Activated T-cell treated with anti-CD3 and anti-CD28 coated beads for 1 hour (primary cell): Measurements from ENCODE around the gene SPCS2.
"Not testable (repeated sequence)": the region's sequence is repeated elsewhere in the genome, so short reads cannot be mapped to it uniquely, and the experiment has no call there.

Experiments used
- DNase-seq: peaks from one replicate; pipeline ENCODE4 v3.0.0-alpha.2; 2020; ENCODE audit warnings: low read depth

SPCS2 gene

DNA sequence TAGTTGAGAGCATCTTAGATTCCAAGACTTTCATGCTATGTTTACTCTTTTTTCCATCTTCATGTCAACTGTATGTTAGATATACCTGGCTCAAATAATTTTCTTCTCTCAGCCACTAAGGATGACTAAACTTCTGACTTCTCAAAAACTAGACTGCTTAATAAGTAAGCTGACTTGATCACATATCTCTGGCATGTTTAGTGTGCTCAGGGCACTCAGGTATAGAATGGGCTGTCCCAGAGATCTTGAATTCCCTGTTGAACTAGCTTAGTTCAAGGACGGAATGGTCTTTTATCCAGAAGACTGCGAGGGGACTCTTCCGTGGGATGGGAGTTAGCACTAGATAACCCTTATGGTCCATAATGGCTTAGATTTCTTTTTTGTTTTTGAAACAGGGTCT is 52.6 kb downstream of the SPCS2 start:
- no peak for DNase-seq

DNA sequence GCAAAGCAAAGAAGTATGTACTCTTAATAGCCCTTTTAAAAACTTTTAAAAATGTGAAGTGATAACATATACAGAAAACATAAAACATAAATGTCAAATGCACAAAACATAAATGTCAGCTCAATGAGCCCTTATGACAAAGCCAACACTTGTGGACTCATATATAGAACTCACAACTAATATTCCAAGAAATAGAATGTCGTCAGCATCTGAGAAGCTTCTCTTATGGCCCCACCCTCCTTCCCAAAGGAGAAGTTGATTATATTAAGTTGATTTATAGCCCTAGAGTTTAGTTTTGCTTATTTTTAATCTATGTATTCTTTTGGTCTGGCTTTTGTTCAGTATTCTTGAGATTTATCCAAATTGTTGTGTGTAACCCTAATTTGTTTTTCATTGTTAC is 53.5 kb downstream of the SPCS2 start:
- no peak for DNase-seq

DNA sequence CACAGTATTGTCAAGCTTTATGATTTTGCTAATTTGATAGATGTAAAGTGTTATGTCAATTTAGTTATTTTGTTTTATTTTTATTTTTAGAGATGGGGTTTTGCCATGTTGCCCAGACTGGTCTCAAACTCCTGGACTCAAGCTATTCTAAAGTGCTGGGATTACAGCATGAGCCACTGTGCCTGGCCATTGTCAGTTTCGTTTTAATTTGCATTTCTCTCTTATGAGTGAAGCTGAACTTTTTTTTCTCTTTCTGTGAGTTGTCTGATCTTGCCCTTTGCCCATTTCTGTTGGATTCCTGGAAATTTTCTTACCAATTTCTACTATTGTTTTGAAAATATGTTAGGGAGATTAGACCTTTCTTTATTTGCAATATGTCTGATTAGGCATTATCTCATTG is 55.1 kb downstream of the SPCS2 start:
- no peak for DNase-seq

DNA sequence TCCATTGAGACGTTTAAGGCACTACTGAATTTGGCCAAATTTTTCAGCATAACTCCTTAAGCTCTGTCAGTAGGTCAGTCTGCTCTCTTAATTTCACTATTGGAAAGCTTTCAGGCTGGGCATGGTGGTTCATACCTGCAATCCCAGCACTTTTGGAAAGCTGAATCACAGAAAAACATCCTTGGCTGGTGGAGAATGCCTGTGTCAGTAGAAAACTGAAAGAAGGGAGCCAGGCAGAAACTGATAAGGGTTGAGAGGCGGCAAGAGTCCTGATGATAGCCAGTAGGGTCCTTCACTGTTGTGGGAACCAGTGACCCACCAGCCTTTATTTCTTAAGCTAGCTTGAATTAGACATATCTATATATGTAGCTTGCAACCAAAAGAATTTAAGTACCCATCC is 62.3 kb downstream of the SPCS2 start:
- no peak for DNase-seq

DNA sequence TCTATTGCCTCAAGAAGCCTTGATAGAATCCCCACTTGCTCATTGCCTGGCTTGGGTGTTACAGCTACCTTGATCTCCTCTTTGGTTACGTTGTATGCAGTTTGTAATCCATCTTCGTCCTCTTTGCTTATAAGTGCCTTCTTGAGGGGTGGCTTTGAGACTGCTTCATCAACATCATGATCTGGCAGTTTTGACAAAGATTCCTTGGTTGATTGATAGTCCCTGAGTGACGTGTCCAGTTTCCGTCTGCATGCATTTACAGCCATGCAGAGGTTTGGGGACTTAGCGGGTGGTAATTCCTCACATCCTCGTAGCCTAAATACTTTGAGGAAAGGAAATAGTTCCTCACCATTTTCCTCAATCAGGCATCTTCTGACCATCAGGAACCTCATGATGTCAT is 62.8 kb downstream of the SPCS2 start:
- no peak for DNase-seq

DNA sequence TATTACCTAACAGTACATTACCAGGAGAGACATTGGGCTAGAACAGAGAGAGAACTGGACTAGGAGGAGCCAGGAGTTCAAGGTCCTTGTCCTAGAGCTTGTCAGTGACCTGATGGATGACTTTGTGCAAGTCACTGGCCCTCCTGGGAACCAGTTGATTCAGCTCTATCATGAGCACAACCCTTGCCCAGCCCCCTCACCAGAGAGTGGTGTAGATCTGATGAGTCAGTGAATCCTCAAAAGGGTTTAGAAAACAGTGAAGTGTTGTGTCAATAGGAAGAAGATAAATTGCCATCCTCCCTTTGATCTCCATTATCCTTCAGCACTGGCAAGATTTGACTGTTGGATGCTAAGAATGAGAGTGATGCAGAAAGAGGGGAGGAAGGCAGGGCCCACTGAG is 64.0 kb downstream of the SPCS2 start:
- DNase-seq, result no peak

DNA sequence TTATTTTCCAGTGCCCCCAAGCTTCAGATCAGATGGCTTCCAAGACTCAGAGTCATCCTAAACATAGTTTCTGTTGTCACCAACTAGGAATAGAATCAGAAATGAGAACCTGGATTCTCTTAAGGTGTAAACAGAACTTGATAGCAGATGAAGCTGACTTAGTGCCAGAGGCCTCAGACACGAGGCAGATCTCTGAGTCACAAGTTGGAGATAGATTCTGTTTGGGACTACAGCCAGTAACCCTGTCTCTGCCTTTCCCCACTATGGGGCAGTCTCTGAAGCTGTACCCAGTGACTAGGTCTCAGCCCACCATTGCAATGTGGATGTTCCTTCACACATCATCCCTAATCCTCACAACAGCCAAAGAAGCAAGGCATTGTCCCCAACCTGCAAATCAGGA is 65.1 kb downstream of the SPCS2 start:
- no peak for DNase-seq

DNA sequence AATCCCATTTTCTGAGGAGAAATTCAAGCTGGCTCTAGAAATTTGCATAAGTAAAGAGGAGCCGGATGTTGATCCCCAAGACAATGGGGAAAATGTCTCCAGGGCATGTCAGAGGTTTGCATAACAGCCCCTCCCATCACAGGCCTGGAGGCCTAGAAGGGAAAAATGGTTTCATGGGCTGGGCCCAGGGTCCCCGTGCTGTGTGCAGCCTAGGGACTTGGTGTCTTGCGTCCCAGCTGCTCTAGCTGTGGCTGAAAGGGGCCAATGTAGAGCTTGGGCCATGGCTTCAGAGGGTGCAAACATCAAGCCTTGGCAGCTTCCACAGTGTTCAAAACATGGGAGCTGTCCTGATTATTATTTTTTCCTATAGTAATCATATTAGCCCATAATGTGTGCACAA is 70.1 kb downstream of the SPCS2 start:
- not testable (repeated sequence) for DNase-seq

DNA sequence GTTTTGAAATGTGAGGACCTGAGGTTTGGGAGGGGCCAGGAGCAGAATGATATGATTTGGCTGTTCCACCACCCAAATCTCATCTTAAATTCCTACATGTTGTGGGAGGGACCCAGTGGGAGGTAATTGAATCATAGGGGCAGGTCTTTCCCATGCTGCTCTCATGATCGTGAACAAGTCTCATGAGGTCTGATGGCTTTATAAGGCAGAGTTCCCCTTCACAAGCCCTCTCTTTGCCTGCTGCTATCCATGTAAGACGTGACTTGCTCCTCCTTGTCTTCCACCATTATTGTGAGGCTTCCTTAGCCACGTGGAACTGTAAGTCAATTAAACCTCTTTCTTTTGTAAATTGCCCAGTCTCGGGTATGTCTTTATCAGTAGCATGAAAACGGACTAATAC is 71.3 kb downstream of the SPCS2 start:
- not testable (repeated sequence) for DNase-seq

DNA sequence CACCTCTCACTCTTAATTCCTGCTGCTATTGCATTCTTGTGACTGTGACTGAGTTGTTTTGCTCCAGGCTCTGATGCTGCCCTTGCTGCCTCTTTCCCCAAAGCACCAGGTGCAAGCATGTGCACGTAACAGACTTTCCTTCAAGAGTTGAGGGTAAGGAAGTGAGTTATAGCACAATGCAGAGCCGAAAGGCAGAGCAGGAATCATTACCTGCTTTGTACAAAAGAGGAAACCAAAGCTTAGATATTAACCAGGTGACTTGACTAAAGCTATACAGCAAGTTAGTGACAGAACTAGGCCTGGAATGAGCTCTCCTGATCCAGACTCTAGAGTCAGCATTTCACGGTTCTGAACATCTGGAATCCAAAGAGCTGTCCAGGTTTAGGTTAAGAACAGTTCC is 73.2 kb downstream of the SPCS2 start:
- no peak for DNase-seq

DNA sequence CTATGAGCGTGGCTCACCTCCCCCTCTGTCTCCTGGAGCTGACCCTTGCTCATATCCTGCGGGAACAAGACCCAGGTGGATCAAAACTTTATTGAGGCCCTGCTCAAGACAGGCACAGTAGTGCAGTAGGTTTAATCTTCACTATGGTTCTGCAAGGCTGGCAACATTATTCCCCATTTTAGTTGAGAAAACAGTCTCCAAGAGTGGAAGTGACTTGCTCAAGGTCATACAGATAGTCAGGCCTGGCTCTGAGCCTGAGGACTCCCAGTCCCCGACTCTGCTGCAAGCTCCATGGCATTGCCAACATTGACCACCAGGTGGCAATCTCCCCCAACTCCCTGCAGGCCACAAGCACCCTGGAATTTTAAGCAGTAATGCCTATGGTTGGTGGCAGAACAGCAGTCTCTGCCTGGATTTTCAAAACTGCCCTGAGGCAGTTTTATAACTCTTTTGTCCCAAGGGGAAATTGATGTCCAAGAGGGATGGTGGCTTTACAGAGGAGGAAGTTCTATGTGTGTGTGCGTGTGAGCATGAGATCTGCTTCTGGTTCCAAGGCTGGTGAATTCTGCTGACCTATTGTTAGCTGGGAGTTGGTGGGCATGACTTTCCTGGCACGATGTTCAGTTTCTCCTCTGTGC is 73.8 kb downstream of the SPCS2 start:
- DNase-seq, result peak; percentile 64

DNA sequence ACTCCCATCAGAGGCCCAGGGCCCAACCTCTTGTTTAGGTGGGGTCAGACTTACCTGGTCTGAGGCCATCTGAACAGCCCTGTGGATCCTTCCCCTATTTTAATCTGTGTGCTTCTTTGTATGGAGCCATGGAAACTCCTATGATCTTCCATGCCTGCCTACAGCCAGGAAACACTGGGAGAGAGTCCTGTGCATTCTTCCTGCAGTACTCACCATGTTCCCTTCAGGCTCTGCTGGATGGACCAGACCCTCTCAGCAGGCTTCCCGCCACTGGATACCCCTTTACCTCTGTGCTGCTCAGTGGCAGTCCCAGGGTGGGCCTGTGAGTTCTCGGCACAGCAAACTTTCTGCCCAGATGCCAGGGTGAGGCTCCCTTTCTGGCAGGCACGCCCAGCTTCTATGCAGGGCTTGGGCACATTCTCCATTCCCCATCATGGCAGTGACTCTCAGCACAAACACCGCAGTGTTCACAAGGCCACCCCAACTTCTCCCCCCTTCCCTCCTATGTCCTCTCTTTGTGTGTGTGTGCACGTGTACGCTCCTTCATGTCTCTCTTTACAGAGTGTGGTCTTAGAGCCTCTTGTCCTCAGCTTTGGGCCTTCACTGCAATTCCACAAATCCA is 74.5 kb downstream of the SPCS2 start:
- no peak for DNase-seq

DNA sequence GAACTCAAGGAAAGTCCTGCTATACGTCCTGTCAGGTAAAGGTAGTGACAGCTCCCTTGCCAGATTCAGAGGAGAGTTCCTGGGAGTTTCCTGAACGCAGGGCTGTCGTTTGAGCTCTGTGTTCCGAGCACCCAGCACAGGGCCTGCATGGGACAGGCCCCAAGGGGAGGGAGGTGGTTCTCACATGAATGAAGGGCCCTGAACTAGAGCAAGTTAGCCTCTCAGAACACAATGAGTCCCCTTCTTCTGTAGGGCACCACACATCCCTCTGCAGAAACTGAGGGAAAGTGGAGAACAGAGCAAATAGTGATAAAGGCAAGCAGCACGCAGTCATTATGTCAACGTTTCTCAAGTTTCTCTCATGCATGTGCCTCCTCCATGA is 75.0 kb downstream of the SPCS2 start:
- no peak for DNase-seq

DNA sequence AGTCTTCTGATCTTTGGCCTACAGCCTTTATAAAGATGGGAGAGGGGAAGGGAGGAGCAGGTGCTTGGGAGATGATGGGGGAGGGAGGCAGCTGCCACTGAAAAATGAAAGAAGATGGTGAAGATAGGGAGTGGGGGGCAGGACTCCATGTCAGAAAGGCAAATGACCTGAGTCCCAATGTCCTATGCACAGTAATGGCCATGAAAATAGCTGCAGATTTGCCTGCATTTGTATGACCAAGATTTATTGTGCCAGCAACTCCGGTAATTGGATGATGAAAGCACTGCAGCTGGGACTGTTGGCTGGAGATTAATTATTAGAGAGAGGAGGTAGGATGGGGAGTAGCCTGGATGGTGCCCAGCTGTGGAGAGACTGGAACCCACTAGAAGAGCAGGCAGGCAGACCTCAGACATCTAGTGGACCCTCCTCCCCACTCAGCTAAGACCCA is 75.7 kb downstream of the SPCS2 start:
- no peak for DNase-seq

DNA sequence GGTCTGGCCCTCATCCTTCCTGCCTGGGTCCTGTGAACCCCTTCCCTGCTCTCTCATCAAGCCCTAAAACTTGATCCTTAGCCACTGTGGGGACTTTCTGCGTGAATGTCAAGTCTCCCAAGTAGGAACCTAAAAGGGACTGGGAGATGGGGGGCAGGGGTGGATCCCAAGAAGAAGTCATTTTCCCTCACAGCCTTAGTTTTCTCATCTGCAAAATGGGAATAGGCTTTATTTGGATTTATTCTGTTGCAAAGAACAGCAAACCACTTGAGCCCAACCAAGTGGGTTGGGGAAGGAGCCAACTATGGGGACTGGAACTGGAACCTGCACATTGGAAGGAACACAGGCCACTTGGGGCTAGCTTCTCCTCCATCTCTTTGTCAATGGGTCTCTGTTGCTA is 76.5 kb downstream of the SPCS2 start:
- no peak for DNase-seq

DNA sequence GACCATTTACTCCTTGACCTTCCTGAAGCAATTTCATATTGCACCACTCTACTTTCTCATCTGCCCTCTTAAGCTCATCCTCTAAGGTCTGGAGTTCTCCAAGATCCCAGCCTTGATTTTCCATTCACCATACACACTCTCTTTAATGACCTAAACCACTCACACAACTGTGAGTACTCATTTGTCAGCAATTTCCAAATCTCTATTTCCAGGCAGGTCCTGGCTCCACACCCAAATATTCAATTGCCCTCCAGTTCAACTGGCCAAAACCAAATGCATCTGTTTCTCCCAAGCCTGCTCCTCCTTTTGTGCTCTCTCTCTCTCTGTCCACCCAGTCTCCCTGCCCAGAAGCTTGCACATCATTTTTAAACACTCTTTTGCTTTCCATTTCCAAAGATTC is 79.3 kb downstream of the SPCS2 start:
- DNase-seq, result no peak
